ENCODE data around the gene IRAK2.
A peak's percentile ranks its signal among the peaks of the same experiment; 100 is the strongest.
"Not testable (repeated sequence)": the region's sequence is repeated elsewhere in the genome, so short reads cannot be mapped to it uniquely, and the experiment has no call there.

Gene IRAK2

GRCh38 chr3:10164546-10165393 is at the start of gene IRAK2:
TSS of gene IRAK2 (plus strand) at chr3:10164919. CDS start at chr3:10164955, 36 bp downstream.
- DNase-seq, result no peak

DNA sequence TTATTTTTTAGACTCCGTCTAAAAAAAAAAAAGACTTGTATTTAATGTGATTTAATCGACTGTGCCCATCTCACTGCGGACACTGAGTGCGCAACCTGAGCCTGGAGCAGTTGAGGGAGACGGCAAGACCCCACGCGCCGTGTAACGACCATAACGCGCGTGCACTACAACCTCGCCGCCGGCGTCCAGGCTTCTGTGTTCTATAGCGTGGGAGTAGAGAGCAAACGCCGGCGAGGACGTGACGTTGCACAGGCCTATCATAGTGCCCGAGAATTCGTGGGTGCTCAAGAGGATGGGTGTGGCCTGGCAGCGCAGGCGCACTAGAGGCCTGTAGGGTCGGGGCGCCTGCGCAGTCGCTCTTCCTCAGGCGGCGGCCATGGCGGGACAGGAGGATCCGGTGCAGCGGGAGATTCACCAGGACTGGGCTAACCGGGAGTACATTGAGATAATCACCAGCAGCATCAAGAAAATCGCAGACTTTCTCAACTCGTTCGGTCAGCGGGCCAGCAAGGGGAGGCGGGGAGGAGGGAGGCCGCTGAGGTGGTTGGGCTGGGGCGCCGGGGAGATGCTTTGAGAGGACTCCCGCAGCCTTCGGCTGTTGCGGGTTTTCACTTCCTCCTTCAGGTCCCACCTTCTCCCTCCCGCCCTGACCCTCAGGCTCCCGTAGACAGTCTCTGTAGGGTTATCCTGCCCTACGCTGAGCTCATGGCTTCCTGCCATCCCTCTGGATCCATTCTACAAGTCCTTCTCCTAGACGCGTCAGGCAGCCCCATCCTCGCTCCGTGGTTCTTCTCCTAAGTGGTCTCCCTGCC is 49.2 kb upstream of the IRAK2 start, which contains the start of gene BRK1:
BRK1 (plus strand) TSS at position 350 of the 812 bp plus-strand sequence; CDS start at position 377, 27 bp downstream.
- DNase-seq, result peak; percentile 90

GRCh38 chr3:10116138-10116460 is 48.6 kb upstream of the IRAK2 start:
- no peak for DNase-seq

DNA sequence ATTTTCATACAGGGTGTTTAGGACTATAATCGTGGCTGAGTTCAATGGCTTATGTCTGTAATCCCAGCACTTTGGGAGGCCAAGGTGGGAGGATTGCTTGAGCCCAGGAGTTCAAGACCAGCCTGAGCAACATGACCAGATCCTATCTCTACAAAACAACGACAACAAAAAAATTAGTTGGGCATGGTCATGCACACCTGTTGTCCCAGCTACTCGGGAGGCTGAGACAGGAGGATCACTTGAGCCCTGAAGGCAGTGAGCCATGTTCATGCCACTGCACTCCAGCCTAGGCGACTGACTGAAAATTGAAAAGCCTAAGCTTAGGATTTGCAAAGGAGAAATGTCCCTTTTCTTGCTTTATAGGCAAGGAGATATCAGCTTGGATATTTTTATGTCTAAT is 47.8 kb upstream of the IRAK2 start:
- DNase-seq, result no peak

- no peak for DNase-seq
These were observed 45.3 kb upstream of the IRAK2 start for GRCh38 chr3:10119376-10119775.

- no peak for DNase-seq
These were observed 43.7 kb upstream of the IRAK2 start for GRCh38 chr3:10121064-10121463.

GRCh38 chr3:10122724-10123123 is 42.0 kb upstream of the IRAK2 start:
- no peak for DNase-seq

DNA sequence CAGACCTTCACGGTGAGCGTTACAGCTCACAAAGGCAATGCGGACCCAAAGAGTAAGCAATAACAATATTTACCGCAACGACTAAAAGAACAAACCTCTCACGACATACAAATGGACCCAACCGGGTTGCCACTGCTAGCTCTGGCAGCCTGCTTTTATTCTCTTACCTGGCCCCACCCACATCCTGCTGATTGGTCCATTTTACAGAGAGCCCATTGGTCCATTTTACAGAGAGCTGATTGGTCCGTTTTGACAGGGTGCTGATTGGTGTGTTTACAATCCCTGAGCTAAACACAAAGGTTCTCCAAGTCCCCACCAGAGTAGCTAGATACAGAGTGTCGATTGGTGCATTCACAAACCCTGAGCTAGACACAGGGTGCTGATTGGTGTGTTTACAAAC is 28.8 kb upstream of the IRAK2 start:
- DNase-seq, result not testable (repeated sequence)

DNA sequence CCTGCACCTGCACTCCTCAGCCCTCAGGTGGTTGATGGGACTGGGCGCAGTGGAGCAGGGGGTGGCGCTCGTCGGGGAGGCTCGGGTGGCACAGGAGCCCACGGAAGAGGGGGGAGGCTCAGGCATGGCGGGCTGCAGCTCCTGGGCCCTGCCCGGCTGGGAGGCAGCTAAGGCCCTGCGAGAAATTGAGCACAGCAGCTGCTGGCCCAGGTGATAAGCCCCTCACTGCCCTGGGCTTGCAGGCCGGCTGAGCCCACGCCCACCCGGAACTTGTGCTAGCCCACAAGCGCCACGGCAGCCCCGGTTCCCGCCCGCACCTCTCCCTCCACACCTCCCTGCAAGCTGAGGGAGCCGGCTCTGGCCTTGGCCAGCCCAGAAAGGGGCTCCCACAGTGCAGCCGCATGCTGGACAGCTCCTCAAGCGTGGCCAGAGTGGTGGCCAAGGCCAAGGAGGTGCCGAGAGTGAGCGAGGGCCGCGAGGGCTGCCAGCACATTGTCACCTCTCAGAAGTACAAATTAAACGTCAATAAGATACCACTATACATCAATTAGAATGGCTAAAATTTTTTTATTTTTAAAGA is 28.2 kb upstream of the IRAK2 start:
- no peak for DNase-seq

DNA sequence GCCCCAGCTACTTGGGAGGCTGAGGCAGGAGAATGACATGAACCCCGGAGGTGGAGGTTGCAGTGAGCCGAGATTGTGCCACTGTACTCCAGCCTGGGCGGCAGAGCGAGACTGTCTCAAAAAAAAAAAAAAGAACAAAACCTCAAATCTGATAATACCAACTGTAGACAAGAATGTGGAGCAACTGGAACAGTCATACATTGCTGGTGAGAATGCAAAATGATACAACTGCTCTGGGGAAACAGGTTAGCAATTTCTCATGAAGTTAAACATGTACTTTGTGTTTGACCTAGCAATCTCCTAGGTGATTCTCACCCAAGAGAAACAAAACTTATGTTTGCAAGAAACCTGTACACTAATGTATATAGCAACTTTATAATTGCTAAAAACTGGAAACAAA is 27.5 kb upstream of the IRAK2 start:
- DNase-seq, result no peak

DNA sequence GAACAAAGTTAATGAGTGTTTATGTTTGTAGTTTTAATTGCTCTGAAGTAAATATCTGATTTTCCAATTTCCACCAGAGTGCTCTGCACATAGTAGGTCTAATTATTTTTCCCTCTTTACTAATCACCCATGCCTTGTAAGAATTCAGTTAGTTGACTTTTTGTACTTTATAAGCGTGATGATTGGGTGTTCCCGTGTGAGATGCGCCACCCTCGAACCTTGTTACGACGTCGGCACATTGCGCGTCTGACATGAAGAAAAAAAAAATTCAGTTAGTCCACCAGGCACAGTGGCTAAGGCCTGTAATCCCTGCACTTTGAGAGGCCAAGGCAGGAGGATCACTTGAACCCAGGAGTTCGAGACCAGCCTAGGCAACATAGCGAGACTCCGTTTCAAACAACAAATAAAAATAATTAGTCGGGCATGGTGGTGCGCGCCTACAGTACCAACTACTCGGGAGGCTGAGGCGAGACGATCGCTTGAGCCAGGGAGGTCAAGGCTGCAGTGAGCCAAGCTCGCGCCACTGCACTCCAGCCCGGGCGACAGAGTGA is 23.6 kb upstream of the IRAK2 start:
- no peak for DNase-seq

DNA sequence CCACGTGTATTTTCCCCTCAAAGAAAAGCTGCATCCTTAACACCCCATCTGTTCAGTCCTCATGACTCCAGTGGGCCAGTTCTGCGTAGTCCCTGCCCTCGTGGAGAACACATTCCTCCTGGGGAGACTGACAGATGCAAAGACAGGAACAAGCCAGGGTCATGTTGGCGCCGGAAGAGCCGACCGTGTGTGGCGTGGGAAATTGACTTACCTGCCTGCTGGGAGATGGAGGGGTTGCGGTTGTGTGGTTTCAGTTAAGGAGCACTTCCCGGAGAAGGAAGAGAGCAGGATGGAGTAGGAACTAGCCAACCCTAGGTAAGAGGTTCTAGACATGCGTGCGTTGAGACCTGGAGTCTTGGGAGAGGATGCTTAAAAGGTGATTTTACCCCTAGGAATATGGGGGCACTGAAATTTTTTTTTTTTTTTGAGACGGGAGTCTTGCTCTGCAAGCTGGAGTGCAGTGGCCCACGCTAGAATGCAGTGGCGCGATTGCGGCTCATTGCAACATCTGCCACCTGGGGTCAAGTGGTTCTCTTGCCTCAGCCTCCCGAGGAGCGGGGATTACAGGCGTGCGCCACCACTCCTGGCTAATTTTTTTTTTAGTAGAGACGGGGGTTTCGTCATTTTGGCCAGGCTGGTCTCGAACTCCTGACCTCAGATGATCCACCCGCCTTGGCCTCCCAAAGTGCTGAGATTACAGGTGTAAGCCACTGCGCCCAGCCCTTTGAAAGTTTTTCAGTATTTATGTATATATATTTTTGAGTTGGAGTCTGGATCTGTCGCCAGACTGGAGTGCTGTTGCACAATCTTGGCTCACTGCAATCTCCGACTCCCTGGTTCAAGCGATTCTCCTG is 21.8 kb upstream of the IRAK2 start:
- no peak for DNase-seq

- DNase-seq, result no peak
These were observed 19.0 kb upstream of the IRAK2 start for GRCh38 chr3:10145685-10146084.

DNA sequence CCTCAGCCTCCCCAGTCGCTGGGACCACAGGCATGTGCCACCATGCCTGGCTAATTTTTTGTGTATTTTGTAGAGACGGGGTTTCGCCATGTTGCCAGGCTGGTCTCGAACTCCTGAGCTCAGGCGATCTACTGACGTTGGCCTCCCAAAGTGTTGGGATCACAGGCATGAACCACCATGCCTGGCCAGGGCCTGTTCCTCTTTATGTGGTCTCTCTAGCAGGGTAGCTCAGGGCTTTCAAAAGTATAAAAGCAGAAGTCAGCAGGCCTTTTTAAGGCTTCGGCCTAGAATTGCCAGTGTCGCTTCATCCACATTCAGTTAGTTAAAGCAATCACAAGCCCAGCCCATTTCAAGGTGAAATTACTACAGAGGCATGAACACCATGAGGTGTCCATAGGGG is 15.5 kb upstream of the IRAK2 start:
- DNase-seq, result no peak

DNA sequence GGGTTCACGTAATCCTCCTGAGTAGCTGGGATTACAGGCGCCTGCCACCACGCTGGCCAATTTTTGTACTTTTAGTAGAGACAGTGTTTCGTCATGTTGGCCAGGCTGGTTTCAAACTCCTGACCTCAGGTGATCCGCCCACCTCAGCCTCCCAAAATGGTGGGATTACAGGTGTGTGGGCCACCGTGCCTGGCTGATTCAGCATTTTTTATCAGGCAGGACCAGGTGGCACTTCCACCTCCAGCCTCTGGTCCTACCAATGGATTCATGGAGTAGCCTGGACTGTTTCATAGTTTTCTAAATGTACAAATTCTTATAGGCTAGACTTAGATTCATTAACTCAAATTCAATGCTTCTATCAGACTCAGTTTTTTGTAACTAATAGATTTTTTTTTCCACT is 13.7 kb upstream of the IRAK2 start:
- DNase-seq, result no peak

DNA sequence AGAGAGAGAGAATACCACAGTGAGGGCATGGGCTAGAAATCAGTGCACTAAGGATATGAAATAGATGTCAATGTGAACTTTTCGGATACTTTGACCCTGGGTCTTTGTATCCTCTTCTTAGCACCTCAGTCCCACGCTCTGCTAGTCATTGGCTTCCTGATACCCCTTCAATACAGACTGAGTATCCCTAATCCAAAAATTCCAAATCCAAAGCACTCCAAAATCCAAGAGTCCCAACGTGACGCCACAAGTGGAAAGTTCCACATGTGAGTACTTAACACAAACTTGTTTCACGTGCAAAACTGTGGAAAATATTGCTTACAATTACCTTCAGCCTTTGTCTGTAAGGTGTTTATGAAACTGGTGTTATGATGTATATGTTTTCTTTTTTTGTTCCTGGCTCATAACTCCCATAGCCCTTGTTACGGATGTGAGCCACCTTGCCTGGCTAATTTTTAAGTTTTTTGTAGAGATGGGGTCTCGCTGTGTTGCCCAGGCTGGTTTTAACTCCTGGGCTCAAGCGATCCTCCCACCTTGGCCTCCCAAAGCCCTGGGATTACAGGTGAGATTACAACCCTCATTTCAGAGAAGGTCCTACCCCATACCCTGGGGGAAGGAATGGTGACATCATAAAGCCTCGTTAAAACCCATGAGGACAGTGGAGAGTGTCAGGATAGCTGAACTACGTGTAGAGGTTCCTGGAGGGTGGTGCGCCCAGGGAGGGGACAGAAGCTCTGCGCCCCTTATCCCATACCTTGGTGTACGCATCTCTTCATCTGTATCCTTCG is 10.2 kb upstream of the IRAK2 start:
- DNase-seq, result no peak

DNA sequence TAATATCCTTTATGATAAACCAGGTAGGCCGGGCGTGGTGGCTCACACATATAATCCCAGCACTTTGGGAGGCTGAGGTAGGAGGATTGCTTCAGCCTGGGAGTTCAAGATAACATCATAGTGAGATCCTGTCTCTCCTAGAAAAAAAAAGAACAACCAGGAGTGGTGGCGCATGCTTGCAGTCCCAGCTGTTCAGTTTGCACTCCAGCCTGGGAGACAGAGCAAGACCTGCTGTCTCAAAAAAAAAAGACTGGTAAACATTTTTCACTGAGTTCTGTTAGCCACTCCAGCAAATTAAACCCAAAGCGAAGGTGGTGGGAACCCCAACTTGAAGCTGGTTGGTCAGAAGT is 9.6 kb upstream of the IRAK2 start:
- no peak for DNase-seq

DNA sequence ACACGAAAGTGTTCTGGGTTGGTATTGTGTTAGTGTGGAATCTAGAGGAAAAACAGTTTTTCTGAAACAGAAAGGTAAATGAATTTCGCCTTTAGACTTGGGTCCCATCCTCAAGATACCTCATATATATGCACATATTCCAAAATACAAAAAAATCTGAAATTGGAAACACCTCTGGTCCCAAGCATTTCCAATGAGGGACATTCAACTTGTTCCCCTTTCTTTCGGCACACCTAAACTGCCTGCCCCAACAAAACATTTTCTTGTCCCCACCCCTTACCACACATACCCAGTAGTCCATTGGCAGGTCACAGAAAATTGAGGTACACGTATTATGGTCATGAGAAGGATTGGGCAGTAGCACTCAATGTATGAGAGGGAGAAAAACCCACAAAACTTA is 9.1 kb upstream of the IRAK2 start:
- no peak for DNase-seq

- DNase-seq, result no peak
These were observed 7.7 kb upstream of the IRAK2 start for GRCh38 chr3:10157031-10157430.

DNA sequence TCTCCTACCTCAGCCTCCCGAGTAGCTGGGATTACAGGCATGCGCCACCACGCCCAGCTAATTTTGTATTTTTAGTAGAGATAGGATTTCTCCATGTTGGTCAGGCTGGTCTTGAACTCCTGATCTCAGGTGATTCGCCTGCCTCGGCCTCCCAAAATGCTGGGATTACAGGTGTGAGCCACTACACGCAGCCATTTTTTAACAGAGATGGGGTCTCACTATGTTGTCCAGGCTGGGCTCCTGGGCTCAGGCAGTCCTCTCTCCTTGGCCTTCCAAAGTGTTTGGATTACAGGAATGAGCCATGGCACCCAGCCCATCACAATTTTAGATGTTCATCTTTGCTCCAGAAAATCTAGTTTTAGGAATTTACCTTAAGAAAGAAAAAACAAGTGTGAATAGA is 6.2 kb upstream of the IRAK2 start:
- DNase-seq, result not testable (repeated sequence)

DNA sequence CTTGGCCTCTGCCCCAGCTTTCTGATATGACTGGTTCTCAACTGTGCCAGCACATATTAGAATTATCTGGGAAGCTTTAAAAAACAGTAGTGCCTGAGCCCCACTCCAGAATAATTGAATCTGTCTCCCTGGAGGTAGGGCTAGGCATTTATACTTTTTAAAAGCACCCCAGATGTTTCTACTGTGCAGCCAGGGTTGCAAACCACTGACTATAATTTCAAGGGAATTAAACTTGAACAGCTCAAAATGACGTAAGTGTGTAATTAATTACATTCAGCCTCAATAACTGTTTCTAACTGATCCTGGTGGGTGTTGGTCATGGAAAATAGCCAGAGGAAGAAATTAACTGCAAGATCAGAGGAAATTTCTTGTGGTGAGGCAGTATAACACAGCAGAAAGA is 4.4 kb upstream of the IRAK2 start:
- no peak for DNase-seq

DNA sequence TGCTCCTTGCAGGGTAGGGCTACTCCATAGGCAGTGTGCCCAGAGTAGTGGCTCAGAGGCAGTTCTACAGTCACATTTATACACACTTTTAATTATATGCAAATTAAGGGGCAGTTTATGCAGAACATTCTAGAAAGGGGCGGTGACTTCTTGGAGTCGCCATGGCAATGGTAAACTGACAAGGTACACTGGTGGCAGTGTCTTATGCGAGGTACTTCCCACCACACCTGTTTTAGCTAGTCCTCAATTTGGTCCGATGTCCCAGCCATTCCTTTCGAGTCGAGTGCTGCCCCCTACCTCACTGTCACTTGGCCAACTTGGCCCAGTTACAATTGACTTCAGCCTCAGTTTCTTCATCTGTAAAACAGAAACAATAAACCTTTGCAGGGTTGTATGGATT is 3.8 kb upstream of the IRAK2 start:
- DNase-seq, result no peak
